ENCODE measurements around the gene FOXN3. TPM values are rescaled to one million over a fixed set of nuclear protein-coding genes. Genes with fewer than 3 reads are reported as not detected.
"Not testable (repeated sequence)": the region's sequence is repeated elsewhere in the genome, so short reads cannot be mapped to it uniquely, and the experiment has no call there.

FOXN3 gene
- polyA plus RNA-seq, 4 donors, result 22.0 to 47.3 (median 43.3) TPM

DNA sequence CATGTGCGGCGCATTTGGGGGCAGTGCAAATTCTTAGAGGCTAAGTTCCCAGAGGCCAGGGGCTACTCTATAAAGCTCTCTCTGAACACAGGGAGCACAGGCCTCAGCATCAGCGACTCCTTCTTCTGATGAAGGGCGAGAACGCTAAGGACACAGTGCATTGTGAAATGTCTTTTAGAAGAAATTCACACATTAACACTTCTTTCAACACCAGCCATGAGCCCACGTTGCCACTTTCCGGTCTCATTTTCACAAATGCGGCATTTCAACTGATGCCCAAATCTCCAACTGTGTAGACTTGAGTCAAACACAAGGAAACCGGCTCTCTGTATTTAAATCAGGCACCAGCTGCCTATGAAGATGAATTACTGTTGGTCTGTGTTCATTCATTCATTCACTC lies 162.0 kb downstream of the FOXN3 start:
- no peaks in the 10 kb centered on the region for H3K4me1 ChIP-seq (ENCODE audit: control insufficient read depth in 3 of 3, insufficient read depth in 2 of 3, low read depth in 1 of 3, low read length in 2 of 3)
- no peaks in the 10 kb centered on the region for H3K27me3 ChIP-seq (ENCODE audit: control insufficient read depth in 3 of 3, insufficient read depth in 3 of 3, low read length in 3 of 3)
- no peak for DNase-seq
- no peak for FAIRE-seq
- 96 to 99% (median 97%) methylated on average over 9 of the region's 9 CpGs for WGBS, 3 donors
- no peak overlapping the region for H3K27ac ChIP-seq (ENCODE audit: low read depth in 1 of 3, low read length in 2 of 3)
- H3K36me3 ChIP-seq (ENCODE audit: control insufficient read depth in 3 of 3, insufficient read depth in 2 of 3, low read depth in 1 of 3, low read length in 3 of 3), result peaks cover 0 to 40% (median 2%) of the 10 kb centered on the region in 3 donors
- no peak overlapping the region for H3K4me3 ChIP-seq (ENCODE audit: low read depth in 1 of 3, low read length in 3 of 3)
- H3K9me3 ChIP-seq (ENCODE audit: control insufficient read depth in 2 of 2, insufficient read depth in 1 of 2, low read depth in 1 of 2, low read length in 1 of 2), result no peaks in the 10 kb centered on the region

DNA sequence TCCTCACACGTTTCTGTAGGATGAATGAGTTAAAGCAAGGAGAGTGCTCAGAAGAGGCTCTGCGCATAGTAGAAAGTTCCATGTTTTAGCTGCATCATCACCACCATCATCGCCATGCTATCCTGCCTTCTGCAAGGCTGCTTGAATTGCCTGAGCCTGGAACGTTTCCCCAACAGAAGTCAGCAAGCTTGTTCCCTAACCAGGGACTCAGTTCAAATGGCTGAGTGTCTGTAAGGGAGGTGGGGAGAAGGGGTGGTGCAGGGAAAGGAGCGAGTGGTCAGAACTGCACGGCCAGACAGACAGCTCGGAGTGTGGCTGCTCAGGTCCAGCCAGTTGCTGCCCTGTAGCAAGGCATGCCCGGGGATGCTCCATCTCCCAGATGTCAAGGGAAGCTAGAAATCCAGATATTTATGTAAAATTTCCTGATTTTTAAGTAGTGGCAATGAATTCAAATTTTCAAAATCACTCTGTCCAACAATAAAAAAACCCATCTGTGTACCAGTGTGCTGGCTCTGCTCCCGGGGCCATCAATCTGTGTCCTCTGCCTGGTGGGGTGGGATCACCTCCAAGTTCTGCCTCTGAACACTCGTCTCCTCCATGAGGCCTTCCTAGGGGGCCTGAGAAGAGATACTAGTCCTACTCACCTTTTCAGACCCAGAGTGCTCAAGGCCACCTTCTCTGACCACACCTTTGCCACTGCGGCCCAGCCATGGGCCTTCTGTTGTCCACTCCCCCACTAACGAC lies 162.7 kb downstream of the FOXN3 start:
- Histone ChIP-seq H3K9me3 (ENCODE audit: control insufficient read depth in 2 of 2, insufficient read depth in 1 of 2, low read depth in 1 of 2, low read length in 1 of 2) (no peaks in the 10 kb centered on the region), H3K27me3 (ENCODE audit: control insufficient read depth in 3 of 3, insufficient read depth in 3 of 3, low read length in 3 of 3) (no peaks in the 10 kb centered on the region), H3K4me1 (ENCODE audit: control insufficient read depth in 3 of 3, insufficient read depth in 2 of 3, low read depth in 1 of 3, low read length in 2 of 3) (no peaks in the 10 kb centered on the region), H3K36me3 (ENCODE audit: control insufficient read depth in 3 of 3, insufficient read depth in 2 of 3, low read depth in 1 of 3, low read length in 3 of 3) (peaks cover 0 to 42% (median 2%) of the 10 kb centered on the region in 3 donors), H3K4me3 (ENCODE audit: low read depth in 1 of 3, low read length in 3 of 3) (no peak overlapping the region), H3K27ac (ENCODE audit: low read depth in 1 of 3, low read length in 2 of 3) (no peak overlapping the region)
- WGBS, 3 donors, result 89 to 94% (median 93%) methylated on average over 12 of the region's 12 CpGs
- FAIRE-seq (no peak), DNase-seq (no peak)

- 85 to 91% (median 87%) methylated on average over 15 of the region's 15 CpGs for WGBS, 3 donors
Observed at GRCh38 chr14:89252887-89253532, 164.0 kb downstream of the FOXN3 start.

GRCh38 chr14:89251061-89251460 lies 166.0 kb downstream of the FOXN3 start:
- Histone ChIP-seq H3K27me3 (ENCODE audit: control insufficient read depth in 3 of 3, insufficient read depth in 3 of 3, low read length in 3 of 3) (no peaks in the 10 kb centered on the region), H3K9me3 (ENCODE audit: control insufficient read depth in 2 of 2, insufficient read depth in 1 of 2, low read depth in 1 of 2, low read length in 1 of 2) (no peaks in the 10 kb centered on the region), H3K27ac (ENCODE audit: low read depth in 1 of 3, low read length in 2 of 3) (no peak overlapping the region), H3K36me3 (ENCODE audit: control insufficient read depth in 3 of 3, insufficient read depth in 2 of 3, low read depth in 1 of 3, low read length in 3 of 3) (peaks cover 0 to 28% (median 2%) of the 10 kb centered on the region in 3 donors), H3K4me3 (ENCODE audit: low read depth in 1 of 3, low read length in 3 of 3) (no peak overlapping the region), H3K4me1 (ENCODE audit: control insufficient read depth in 3 of 3, insufficient read depth in 2 of 3, low read depth in 1 of 3, low read length in 2 of 3) (no peaks in the 10 kb centered on the region)
- 88 to 100% (median 96%) methylated on average over 3 of the region's 3 CpGs for WGBS, 3 donors
- DNase-seq (no peak), FAIRE-seq (no peak)

More at GRCh38 chr14:89252887-89253532, 164.0 kb downstream of the FOXN3 start:
- FAIRE-seq (no peak), DNase-seq (no peak)
- no peaks in the 10 kb centered on the region for H3K4me1 ChIP-seq (ENCODE audit: control insufficient read depth in 3 of 3, insufficient read depth in 2 of 3, low read depth in 1 of 3, low read length in 2 of 3)
- peaks cover 0 to 41% (median 2%) of the 10 kb centered on the region in 3 donors for H3K36me3 ChIP-seq (ENCODE audit: control insufficient read depth in 3 of 3, insufficient read depth in 2 of 3, low read depth in 1 of 3, low read length in 3 of 3)
- no peak overlapping the region for H3K4me3 ChIP-seq (ENCODE audit: low read depth in 1 of 3, low read length in 3 of 3)
- H3K27ac ChIP-seq (ENCODE audit: low read depth in 1 of 3, low read length in 2 of 3), result no peak overlapping the region
- H3K27me3 ChIP-seq (ENCODE audit: control insufficient read depth in 3 of 3, insufficient read depth in 3 of 3, low read length in 3 of 3), result no peaks in the 10 kb centered on the region
- H3K9me3 ChIP-seq (ENCODE audit: control insufficient read depth in 2 of 2, insufficient read depth in 1 of 2, low read depth in 1 of 2, low read length in 1 of 2), result no peaks in the 10 kb centered on the region

DNA sequence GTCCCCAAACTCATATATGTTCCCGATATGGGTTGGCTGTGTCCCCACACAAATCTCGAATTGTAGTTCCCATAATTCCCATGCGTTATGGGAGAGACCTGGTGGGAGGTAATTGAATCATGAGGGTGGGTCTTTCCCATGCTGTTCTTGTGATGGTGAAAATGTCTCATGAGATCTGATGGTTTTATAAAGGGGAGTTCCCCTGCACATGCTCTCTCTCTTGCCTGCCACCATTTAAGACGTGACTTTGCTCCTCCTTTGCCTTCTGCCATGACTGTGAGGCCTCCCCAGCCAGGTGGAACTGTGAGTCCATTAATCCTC lies 166.4 kb downstream of the FOXN3 start:
- not testable (repeated sequence) for FAIRE-seq

DNA sequence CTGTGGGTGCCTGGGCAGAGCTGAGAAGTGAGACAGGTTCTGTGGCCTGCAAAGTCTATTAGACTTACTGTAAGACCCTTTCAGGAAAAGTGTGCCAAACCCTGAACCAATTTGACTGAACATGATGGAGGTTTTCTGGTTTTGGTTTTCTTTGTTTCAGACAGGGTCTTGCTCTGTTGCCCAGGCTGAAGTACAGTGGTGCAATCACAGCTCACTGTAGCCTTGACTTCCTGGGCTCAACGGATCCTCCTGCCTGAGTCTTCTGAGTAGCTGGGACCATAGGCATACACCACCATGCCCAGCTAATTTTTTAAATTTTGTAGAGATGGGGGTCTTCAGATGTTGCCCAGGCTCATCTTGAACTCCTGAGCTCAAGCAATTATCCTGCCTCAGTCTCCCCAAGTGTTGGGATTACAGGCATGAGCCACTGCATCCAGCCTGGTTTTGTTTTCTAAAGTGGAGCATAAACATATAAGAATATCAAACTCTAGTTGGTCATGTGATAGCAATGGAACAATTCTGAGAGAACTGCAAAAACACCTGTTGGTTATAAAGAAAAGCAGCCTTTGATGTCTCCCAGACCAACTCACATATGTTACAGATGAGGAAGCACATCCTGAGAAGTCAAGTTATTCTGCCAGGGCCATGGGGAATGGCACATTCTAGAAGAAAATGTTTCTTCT lies 166.9 kb downstream of the FOXN3 start:
- no peaks in the 10 kb centered on the region for H3K4me1 ChIP-seq (ENCODE audit: control insufficient read depth in 3 of 3, insufficient read depth in 2 of 3, low read depth in 1 of 3, low read length in 2 of 3)
- no peaks in the 10 kb centered on the region for H3K9me3 ChIP-seq (ENCODE audit: control insufficient read depth in 2 of 2, insufficient read depth in 1 of 2, low read depth in 1 of 2, low read length in 1 of 2)
- no peak overlapping the region for H3K27ac ChIP-seq (ENCODE audit: low read depth in 1 of 3, low read length in 2 of 3)
- H3K4me3 ChIP-seq (ENCODE audit: low read depth in 1 of 3, low read length in 3 of 3), result no peak overlapping the region
- 93 to 100% (median 100%) methylated on average over 1 of the region's 1 CpG for WGBS, 3 donors
- peaks cover 0 to 26% (median 2%) of the 10 kb centered on the region in 3 donors for H3K36me3 ChIP-seq (ENCODE audit: control insufficient read depth in 3 of 3, insufficient read depth in 2 of 3, low read depth in 1 of 3, low read length in 3 of 3)
- no peaks in the 10 kb centered on the region for H3K27me3 ChIP-seq (ENCODE audit: control insufficient read depth in 3 of 3, insufficient read depth in 3 of 3, low read length in 3 of 3)
- no peak for FAIRE-seq
- no peak for DNase-seq

More for the DNA sequence above, 166.4 kb downstream of the FOXN3 start:
- 94 to 100% (median 95%) methylated on average over 4 of the region's 4 CpGs for WGBS, 3 donors
- DNase-seq; H3K4me1 ChIP-seq (ENCODE audit: control insufficient read depth in 3 of 3, insufficient read depth in 2 of 3, low read depth in 1 of 3, low read length in 2 of 3); H3K9me3 ChIP-seq (ENCODE audit: control insufficient read depth in 2 of 2, insufficient read depth in 1 of 2, low read depth in 1 of 2, low read length in 1 of 2); H3K27me3 ChIP-seq (ENCODE audit: control insufficient read depth in 3 of 3, insufficient read depth in 3 of 3, low read length in 3 of 3); H3K4me3 ChIP-seq (ENCODE audit: low read depth in 1 of 3, low read length in 3 of 3); H3K27ac ChIP-seq (ENCODE audit: low read depth in 1 of 3, low read length in 2 of 3): not testable (repeated sequence)
- peaks cover 0 to 26% (median 2%) of the 10 kb centered on the region in 3 donors for H3K36me3 ChIP-seq (ENCODE audit: control insufficient read depth in 3 of 3, insufficient read depth in 2 of 3, low read depth in 1 of 3, low read length in 3 of 3)

- FAIRE-seq, result no peak
- WGBS, 3 donors, result 91 to 100% (median 93%) methylated on average over 7 of the region's 7 CpGs
Observed at GRCh38 chr14:89249065-89249695, 167.9 kb downstream of the FOXN3 start.

DNA sequence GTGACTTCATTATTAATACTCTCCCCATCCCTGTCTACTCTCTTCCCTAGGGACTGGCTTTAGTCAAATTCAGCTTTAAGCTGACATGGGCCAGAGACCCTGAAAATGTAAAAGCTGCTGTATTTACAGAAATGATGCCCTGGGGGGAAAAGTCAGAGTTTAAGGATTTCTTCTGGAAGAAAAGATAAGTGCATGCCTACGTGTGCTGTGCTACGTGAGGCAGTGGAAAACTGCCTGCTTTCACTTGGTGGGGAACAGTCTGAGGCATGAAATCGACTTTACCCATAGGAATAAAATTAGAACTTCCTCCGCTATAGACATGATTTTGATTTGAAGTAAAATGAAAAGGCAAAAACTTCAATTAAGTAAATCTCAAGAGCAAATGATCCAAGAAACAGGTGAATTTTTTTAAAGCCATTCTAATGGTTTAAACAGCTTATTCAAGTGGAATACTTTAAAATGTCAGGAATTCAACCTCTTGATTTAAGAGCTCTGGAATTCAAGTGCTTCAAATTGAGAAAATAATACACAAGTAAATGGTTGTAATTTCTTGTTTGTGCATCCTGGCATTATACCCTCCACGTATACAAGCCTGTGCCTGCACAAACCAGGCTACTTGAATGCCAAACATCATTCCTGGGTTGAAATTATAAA lies 168.5 kb downstream of the FOXN3 start:
- no peaks in the 10 kb centered on the region for H3K4me1 ChIP-seq (ENCODE audit: control insufficient read depth in 3 of 3, insufficient read depth in 2 of 3, low read depth in 1 of 3, low read length in 2 of 3)
- no peaks in the 10 kb centered on the region for H3K27me3 ChIP-seq (ENCODE audit: control insufficient read depth in 3 of 3, insufficient read depth in 3 of 3, low read length in 3 of 3)
- no peaks in the 10 kb centered on the region for H3K9me3 ChIP-seq (ENCODE audit: control insufficient read depth in 2 of 2, insufficient read depth in 1 of 2, low read depth in 1 of 2, low read length in 1 of 2)
- DNase-seq (no peak), FAIRE-seq (no peak)
- no peak overlapping the region for H3K4me3 ChIP-seq (ENCODE audit: low read depth in 1 of 3, low read length in 3 of 3)
- peaks cover 0 to 12% (median 2%) of the 10 kb centered on the region in 3 donors for H3K36me3 ChIP-seq (ENCODE audit: control insufficient read depth in 3 of 3, insufficient read depth in 2 of 3, low read depth in 1 of 3, low read length in 3 of 3)
- H3K27ac ChIP-seq (ENCODE audit: low read depth in 1 of 3, low read length in 2 of 3), result no peak overlapping the region
- 88 to 94% (median 91%) methylated on average over 5 of the region's 5 CpGs for WGBS, 3 donors

More at GRCh38 chr14:89249065-89249695, 167.9 kb downstream of the FOXN3 start:
- Histone ChIP-seq H3K9me3 (ENCODE audit: control insufficient read depth in 2 of 2, insufficient read depth in 1 of 2, low read depth in 1 of 2, low read length in 1 of 2) (no peaks in the 10 kb centered on the region), H3K4me3 (ENCODE audit: low read depth in 1 of 3, low read length in 3 of 3) (no peak overlapping the region), H3K27ac (ENCODE audit: low read depth in 1 of 3, low read length in 2 of 3) (no peak overlapping the region), H3K4me1 (ENCODE audit: control insufficient read depth in 3 of 3, insufficient read depth in 2 of 3, low read depth in 1 of 3, low read length in 2 of 3) (no peaks in the 10 kb centered on the region), H3K36me3 (ENCODE audit: control insufficient read depth in 3 of 3, insufficient read depth in 2 of 3, low read depth in 1 of 3, low read length in 3 of 3) (peaks cover 0 to 18% (median 2%) of the 10 kb centered on the region in 3 donors), H3K27me3 (ENCODE audit: control insufficient read depth in 3 of 3, insufficient read depth in 3 of 3, low read length in 3 of 3) (no peaks in the 10 kb centered on the region)
- no peak for DNase-seq

Measured in small intestine (tissue), 7 donors.